ENCODE data around the gene EPS15. TPM values are rescaled to one million over a fixed set of nuclear protein-coding genes. Genes with fewer than 3 reads are reported as not detected.
"Not testable (repeated sequence)": the region's sequence is repeated elsewhere in the genome, so short reads cannot be mapped to it uniquely, and the experiment has no call there.

EPS15 gene
- total RNA-seq, 1 donor from 2014 or later: 69.1 TPM

DNA sequence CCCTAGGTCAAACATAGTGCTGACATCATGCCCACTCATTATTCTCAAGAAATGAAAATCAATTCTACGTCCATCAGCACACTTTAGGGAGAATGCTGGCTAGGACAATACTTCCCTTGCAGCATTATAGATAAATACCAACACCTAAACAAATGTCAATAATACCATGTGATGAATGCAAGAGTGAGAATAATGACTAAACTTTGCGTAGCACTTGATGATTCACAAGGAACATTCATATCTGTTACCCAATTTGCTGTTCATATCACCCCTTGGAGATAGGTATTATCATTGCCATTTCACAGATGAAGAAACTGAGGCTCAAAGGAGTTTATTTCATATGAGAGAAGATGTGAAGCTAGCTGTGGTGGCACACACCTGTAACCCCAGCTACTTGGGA is 24.8 kb upstream of the EPS15 start:
- DNase-seq (ENCODE audit: low read depth in 2 of 2): no peak

DNA sequence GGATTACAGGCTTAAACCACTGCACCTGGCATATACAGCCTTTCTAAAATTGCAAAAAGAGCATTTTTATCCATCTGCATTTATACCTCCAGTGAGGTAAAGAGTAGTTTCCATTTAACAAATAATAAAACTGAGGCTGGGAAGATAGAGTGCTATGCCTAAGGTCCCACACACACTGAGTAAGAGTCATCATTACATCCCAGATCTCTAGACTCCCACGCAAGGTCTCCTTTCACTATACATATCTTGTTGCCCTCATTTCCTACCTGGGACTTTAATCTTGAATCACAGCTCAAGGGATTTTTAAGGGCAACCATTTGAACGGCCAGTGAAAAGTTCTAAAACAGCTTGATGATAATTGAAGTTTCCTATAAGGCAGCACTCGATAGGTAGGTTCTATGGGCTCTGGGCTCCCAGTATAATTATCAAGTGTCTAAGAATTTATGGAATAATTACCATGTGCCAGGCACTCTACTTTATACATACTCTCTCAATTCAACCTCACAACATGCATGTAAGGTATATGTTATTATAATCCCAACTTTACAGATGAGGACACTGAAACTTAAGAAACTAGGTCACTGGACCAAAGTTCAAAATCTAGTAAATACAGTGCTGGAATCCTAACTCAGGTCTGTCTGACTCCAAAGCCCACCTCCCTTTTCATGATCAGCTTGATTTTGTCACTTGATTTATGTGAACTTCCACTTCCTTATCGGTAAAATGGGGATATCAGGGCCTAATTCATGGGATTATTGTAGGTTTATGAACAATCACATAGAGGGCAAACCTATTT is 23.3 kb upstream of the EPS15 start:
- no peak for DNase-seq (ENCODE audit: low read depth in 2 of 2)

DNA sequence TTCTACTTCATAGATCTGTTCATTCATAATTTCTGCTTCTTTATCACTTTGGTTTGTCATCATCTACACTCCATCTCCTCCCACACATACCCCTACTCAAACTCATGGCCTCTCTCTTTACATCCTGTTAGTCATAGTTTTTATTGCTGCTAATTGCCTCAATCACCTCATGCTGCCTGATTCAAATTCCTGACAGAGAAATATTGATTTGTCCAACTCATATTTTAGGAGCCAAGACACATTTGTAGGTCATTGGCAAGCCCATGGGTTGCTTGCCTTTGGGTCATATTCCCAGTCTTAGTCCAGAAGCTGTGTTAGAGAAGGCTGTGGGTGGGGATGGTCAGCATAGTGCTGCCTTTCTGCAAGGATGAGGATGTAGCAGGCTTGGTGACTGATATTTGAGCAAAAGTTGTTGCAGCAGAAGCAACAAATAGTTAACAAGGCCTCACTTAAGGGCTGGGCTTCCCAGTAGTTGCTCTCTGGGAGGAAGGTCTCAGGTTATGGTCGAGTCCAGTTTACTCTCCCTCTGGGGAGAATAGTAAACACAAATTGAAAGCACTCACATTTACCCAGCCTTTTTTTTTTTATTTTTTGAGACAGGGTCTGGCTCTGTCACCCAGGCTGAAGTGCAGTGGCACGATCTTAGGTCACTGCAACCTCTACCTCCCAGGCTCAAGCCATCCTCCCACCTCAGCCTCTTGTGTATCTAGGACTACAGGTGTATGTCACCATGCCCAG is 22.4 kb upstream of the EPS15 start:
- no peak for DNase-seq (ENCODE audit: low read depth in 2 of 2)

DNA sequence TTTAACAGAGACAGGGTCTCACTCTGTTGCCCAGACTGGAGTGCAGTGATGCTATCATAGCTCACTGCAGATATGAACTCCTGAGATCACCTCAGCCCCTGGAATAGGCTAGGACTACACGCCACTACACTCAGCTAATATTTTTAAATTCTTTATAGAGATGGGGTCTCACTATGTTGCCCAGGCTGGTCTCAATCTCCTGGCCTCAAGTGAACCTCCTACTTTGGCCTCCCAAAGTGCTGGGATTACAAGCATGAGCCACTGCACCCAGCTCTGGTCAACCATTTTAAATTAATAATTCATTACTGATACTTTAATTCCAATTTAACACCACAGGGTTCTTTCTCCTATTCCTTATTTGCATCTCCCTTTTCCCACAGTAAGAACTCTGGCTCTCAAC is 18.5 kb upstream of the EPS15 start:
- DNase-seq (ENCODE audit: low read depth in 2 of 2): no peak

DNA sequence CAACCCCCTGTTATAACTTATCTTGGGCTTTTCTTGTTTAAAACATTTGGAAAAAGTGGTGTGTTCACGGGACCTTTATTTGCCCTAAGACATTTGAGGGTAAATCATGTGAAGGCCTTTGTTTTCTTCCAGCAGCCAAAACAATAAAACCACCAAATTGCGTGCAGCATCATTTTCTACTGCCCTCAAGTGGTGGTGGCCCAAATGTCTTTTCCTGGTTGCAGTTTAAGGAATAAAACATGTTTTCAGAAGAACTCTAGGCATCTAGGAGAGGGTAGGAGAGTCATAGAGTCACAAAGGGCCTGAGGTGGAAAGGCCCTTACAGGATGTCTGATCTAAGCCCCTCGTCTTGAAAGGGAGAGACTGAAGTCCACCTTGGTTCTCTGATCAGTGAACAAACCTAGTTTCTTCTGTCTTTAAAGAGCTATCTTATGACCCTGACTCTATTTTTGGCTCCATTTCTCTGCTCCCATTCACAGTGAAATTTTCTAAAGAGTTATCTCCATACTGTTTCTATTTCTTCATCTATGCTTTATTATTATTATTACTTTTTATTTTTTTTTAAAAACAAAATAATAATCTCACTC is 16.0 kb upstream of the EPS15 start:
- DNase-seq (ENCODE audit: low read depth in 2 of 2): peak; percentile 60 to 79

DNA sequence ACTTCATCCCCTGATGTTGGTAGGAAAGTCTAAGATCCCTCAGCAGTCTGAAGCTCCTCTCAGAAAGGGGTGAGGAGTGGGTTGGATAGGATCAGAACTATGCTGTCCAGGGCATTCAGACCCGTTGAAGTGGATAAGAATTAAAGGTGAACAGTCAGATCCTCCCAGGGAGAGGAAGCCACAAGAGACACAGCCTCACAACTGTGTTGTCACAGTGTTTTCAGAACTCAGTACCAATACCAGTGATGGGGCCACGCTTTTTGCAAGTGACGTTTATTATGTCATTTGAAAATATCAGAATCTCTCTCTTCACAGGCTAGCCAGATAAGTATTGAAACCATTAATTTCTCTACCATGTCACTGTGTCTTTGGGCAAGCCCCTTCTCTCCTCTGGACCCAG is 15.4 kb upstream of the EPS15 start:
- DNase-seq (ENCODE audit: low read depth in 2 of 2): no peak

DNA sequence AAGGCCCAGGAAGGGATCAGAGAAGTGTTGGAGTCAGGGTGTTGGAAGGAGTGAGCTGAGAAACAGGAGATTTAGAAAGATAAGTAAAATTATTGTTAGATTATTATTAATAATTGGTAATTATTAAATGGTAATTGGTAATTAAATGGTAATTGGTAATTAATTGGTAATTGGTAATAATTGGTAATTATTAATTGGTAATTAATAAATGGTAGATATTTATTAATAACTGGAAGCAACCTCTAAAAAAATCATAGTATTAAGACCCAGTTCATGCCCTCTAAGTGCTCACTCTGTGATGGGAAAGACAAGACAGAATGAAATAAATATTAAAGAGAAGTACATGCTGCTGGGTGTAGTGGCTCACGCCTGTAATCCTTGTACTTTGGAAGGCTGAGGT is 13.8 kb upstream of the EPS15 start:
- no peak for DNase-seq (ENCODE audit: low read depth in 2 of 2)

DNA sequence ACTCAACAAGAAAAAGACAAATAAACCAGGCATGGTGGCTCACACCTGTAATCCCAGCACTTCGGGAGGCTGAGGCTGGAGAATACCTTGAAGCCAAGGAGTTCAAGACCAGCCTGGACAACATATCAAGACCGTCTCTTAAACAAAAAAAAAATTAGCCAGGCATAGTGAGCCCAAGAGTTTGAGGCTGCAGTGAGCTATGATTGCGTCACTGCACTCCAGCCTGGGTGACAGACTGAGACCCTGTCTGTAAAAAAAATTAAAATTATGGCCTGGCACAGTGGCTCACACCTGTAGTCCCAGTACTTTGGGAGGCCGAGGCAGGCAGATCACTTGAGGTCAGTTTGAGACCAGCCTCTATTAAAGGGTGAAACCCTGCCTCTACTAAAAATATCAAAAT is 11.4 kb upstream of the EPS15 start:
- not testable (repeated sequence) for DNase-seq (ENCODE audit: low read depth in 2 of 2)

DNA sequence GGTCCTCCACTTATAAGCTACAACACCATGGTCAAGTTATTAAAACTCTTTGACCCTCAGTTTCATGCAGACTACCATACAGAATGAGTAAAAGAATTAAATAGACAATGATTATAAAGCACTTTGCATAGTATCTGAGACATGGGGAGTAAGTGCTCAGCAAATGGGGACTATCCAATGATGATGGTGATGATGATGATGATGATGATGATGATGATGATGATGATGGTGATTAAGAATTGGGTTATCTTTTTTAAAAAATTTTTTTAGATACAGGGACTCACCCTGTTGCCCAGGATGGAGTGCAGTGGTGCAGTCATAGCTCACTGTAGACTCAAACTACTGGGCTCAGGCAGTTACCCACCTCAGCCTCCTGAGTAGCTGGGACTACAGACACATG is 8.1 kb upstream of the EPS15 start:
- no peak for DNase-seq (ENCODE audit: low read depth in 2 of 2)

DNA sequence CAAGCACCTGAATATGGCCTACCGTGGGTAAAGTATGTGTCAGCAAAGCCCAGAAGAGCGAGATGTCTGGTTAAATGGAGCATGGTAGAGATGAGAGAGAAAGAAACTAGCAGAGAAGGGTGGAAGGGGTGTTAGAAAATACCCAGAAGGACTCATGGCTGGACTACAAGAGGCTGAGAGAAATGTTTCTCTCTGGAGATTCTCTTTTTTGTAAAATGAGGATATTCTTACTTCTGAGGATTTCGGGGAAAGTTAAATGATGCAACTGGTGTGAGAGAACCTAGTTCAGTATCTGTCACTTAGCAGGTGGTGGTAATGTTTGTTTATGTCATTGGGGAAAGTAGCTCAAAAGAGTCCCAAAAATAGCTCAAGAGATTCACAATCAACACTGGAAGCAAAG is 7.2 kb upstream of the EPS15 start:
- DNase-seq (ENCODE audit: low read depth in 2 of 2): no peak

DNA sequence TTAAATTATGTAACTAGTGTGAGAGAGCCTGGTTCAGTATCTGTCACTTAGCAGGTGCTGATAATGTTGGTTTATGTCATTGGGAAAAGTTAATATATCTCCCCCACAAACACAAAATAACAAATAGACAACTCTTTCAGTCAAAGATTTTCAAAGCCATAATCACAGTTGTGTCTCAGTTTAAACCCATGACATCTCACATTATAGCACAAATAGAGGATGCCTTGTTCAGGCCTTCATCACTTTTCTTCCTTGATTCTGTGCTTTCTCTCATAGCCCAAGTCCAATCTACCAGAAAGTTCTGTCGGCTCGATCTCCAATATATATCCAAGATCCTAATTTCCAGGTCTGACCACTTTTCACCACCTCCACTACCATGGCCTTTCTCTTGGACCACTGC is 6.2 kb upstream of the EPS15 start:
- DNase-seq (ENCODE audit: low read depth in 2 of 2): no peak

DNA sequence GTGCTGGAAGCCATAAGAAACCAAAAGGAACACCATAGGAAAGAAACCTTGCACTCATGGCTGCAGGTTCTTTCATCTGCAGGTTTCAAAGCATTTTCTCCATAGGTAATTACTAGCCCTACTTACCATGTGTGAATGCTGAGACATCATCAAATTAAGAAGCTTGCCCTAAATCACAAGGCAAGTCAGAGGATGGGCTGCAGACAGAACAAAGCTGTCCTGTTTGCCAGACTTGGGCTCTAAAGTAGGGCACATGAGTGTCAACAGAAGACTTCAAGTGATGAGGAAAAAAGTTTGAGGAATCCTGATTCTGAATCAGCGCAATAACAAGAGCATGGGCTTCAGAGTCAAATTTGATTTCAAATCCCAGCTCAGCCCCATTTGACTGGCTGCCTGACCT is 5.8 kb upstream of the EPS15 start:
- DNase-seq (ENCODE audit: low read depth in 2 of 2): no peak

DNA sequence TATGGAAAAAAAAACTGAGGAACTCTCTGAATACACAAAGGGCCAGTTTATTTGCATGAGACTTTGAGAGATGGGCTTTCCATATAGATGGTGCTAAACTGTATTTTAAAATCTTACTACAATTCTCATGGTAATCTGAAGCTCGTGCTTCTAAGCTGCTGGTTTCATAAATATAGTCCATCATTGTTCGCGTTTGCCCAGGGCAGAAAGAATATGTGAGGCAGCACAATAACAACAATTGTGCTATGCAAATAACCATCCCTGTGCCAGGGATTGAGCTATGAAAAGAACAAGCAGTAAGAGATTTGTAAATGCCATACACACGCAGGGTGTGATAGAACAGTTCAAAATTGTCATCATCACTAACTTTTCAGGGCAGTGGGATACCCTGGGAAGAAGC is 4.9 kb upstream of the EPS15 start:
- DNase-seq (ENCODE audit: low read depth in 2 of 2): no peak

DNA sequence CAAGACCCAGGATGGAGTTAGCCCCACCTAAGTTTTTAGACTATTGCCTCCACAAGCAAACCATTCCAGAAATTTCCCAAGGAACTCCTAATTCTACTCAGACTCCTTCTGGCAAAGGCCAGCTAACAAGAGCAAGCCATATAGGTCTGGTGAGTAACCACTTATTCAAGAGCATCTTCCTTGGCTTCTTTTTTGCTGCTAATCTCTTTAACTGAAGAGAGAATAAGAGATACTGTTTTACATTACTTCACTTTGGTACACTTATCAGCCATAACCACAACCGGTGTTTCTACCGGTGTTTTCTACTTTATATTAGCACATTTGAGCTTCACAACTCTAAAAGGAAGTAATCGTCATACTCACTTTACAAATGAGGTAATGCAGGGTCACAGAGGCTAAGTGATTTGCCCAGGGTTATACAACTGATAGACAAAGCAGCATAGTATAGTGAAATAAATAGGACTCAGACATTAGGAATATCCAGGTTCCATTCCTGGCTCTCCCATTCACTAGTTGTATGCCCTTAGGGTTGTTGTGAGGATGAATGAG is 1.7 kb upstream of the EPS15 start:
- DNase-seq (ENCODE audit: low read depth in 2 of 2): peak; percentile 47 to 49

DNA sequence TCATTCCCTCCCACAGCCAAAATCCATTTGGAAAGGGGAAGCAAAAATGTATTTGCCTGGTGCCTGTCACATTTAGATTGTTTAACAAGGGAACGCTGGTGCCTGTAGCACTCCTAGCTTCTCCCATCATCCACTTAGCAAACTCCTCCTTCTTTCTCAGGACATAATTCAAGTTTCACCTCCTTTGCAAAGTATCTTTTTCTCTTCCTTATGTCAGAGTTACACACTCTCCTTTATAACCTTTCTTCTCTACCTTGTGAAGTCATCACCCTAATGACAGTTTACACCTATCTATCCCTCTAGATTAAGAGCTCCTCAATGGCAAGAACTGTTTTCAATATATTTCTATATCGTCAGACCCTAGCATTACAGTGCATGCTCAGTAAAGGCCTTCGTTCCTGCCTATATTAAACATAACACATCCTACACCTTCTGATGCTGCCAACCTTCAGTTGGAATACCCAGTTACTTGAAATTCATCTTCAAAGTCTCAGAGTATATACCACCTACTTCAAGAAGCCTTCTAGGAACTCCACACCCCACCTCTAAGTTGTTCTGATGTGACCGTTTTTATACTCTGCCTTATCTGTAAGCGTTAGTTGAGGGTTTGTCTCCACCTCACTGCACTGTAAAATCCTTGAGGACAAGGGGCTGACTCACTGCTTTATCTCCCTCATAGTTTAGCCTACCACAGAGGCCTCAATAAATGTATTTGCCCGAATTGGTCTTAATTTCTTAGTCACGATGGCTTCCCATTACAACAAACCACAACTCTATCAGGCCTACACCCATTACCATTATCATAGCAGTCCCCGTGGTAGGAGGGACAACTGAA is 1.0 kb upstream of the EPS15 start:
- DNase-seq (ENCODE audit: low read depth in 2 of 2): no peak

DNA sequence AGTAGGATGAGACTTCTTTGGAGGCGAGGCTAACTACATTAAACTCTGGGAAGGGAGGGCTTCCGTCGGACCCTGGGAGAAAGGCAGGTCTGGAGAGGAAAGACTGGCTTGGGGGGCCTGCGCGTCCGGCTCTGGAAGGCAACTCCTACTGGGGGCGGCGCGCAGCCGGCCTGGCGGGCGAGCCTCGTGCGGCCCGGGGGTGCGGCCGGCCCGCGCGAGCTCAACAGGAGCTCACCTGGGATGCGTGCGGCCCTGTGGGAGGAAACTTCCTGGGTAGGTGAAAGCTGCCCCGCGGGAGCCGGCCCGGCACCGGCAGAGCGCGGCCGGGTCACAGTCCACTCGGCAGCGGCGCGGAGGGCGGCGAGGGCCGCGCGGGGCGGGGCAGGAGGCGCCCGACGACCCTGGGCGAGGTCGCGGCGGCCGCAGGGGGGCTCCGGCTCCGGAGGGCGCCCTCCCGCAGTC is 449 bp downstream of the EPS15 start:
- DNase-seq (ENCODE audit: low read depth in 2 of 2): peak in 1 of 2 donors; percentile 54

DNA sequence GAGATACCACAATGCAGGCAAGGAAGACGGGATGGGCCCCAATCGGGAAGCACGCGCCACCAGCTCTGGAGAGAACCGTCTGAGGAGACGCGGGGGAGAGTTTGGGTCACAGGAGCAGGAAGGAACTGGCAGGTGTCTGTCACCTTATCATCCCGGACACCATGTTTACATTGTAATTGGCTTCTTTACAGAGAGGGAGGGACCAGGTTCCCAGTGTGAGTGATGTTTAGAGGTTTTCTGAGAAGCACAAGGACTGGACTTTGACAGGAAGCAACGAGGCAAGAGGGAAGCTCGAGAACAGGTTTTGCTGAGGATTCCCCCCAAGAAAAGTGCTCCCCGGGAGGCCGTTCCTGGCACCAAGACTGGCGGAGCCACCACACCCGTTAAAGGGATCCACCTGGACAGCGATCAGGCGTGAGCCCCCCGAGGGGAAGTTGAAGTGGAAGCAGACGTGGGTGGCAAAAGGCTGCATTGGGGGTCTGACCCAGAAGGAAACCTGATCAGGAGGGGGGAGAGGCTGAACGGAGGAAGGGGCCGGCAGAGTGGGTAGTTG is 957 bp downstream of the EPS15 start:
- DNase-seq (ENCODE audit: low read depth in 2 of 2): peak in 1 of 2 donors; percentile 51

DNA sequence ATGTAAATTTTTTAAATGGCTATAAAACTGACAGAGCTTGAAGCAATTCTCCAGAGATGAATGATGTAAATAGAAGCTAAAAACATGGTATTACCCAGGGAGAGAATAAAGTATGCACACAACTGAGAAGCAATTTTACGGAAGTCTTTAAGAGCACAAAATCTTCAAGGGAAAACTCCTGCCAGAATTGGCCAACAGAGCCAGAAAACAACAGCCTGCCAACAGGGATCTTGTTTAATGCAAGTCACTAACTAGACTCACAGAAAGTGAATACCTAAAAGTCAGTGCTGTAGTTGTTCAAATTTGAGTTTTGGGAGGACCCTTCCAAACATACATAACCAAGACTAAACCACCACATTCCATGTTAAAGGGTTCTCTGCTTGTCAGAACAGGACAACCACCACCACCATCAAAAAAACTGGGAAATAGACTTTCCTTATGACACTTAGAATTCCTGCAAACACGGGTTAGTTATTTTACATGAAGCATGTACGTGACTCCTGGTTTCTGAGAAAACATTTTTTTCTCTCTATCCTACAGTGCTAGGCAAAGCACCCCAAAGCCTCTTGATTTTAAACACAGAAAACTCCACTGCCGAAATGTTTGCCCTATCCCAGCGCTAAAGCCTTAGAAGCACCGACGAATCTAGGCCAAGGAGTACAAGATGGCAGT is 1.6 kb downstream of the EPS15 start:
- DNase-seq (ENCODE audit: low read depth in 2 of 2): no peak

DNA sequence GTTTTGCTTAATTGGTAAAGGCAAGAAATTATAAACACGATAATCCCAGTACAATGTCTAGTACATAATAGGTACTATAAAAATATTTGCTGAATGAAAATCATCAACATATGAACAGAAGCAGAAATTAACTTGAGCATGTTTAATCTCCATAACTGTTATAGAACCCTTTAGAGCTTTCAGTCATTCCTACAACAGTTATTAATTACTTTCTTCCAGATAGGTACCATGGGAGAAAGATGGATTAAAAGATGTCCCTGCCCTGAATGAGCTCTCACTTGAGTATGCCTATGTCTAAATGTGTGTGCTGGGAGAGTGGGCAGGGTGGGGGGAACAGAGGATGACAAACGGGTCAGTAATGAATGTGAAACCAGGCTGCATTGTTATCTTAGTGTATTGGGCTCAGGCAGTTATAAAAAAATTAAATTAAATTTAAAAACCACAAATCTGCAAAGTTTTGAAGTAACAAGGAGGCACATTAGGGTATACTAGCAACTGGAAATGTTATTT is 2.4 kb downstream of the EPS15 start:
- peak in 1 of 2 donors; percentile 25 for DNase-seq (ENCODE audit: low read depth in 2 of 2)

DNA sequence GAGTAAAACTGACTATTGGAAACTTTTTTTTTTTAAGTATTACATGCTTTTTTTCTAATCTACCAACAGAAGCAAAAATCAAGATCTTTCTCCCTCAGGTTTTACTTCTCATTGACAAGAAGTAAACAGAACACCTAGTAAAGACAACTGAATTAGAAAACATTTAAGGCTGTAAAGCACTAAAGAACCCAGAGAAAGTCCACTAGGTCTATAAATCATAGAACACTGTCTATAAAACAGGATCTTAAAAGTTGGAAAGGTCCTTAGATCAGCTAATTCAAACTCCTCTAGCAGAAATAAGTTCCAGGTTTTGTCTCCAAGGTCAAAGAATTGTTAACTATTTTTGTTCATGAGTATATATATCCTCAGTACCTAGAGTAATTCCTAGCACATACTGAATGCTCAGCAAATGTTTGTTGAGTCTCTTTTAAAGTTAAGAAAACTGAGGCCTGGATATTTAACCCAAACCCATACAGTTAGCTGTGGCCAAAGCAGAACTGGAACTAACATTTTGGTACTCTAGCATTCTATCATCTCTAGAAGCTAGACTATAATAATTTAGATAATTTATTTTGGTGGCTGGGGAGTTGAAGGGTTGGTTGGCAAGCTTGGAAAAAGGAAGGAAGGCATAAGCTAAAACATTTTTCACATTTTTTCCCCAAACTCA is 3.0 kb downstream of the EPS15 start:
- no peak for DNase-seq (ENCODE audit: low read depth in 2 of 2)

Measured in dermis microvascular lymphatic vessel endothelial cell (primary cell).